Upper lobe of left lung (tissue), 4 donors: Measurements from ENCODE around the gene RND1.

Source experiments
- CTCF ChIP-seq, 6 experiments: fragments of 450-650 bp in 4 of 6; fragments of 200-600 bp in 2 of 6; sonication (generic) in 2 of 6; IDR thresholded peaks; one replicate each; pipeline ENCODE4 v1.5.1; 2016 to 2019; ENCODE audit warnings: antibody characterized with exemption in 6 of 6
- EP300 ChIP-seq, 4 donors: sonication (generic); formaldehyde crosslinking; IDR thresholded peaks; one replicate each; pipeline ENCODE4 v1.5.1; 2017; ENCODE audit warnings: antibody characterized with exemption in 4 of 4, control low read depth in 2 of 4
- POLR2A ChIP-seq, 4 donors: fragments of 450-650 bp; IDR thresholded peaks; one replicate each; pipeline ENCODE4 v1.5.1; 2016 to 2017; ENCODE audit warnings: antibody characterized with exemption in 4 of 4, mild to moderate bottlenecking in 2 of 4
- POLR2AphosphoS5 ChIP-seq, 2 donors: sonication (generic); formaldehyde crosslinking; IDR thresholded peaks; one replicate each; pipeline ENCODE4 v1.5.1; 2017; ENCODE audit warnings: antibody characterized with exemption in 2 of 2

- no peak for TF ChIP-seq CTCF (IDR thresholded peaks at IDR 0.05)
- TF ChIP-seq POLR2A (IDR thresholded peaks at IDR 0.05): no peak
- TF ChIP-seq POLR2AphosphoS5 (IDR thresholded peaks at IDR 0.05): no peak
- no peak for TF ChIP-seq EP300 (IDR thresholded peaks at IDR 0.05)
These were observed 37.4 kb downstream of the RND1 start for GRCh38 chr12:48828293-48828692.
